HG02943 (cell line): ENCODE results near the gene TBC1D8.

Experiments
- ATAC-seq: cut with Tn5 transposase; IDR thresholded peaks from one replicate; pipeline ENCODE4 v1.9.1; 2021; ENCODE audit warnings: mild to moderate bottlenecking, low read depth, moderate library complexity; ENCODE audit not compliant: unreplicated experiment

TBC1D8 gene

DNA sequence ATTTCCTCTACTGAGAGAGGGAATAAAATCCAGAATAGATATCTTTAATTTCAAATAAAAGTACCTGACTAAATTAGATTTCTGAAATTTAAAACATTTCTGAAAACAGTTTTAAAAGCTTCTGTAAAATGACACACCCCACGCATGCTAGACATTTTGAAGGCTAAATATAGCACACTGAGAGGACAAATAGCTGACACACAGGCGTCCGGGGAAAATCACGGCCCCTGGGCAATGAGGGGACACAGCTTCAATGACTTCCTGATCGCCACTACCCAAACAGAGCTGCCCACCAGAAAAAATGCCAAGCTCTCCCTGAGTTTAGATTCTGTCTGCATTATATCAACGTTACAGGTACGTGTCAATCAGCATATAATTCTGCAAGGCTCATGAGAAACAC, 10.9 kb downstream of the TBC1D8 start:
- no peak for ATAC-seq

DNA sequence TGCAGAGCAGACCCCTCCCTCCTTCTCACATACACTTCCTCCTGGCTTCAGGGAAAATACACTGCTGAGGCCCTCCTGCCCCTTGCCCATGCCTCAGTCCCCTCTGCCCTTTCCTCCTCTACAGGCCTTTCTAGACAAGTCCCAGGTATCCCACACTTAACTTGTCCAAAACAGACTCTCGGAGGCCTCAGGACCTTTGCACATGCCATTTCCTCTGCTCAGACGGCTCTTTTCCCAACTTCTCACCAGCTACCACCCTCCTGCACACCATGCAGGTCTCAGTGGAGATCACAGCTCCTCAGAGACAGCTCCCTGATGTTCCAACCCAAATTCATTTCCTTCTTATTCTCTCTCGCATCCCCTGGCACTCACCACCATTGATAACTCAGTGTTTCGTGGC, 11.7 kb downstream of the TBC1D8 start:
- ATAC-seq: no peak

DNA sequence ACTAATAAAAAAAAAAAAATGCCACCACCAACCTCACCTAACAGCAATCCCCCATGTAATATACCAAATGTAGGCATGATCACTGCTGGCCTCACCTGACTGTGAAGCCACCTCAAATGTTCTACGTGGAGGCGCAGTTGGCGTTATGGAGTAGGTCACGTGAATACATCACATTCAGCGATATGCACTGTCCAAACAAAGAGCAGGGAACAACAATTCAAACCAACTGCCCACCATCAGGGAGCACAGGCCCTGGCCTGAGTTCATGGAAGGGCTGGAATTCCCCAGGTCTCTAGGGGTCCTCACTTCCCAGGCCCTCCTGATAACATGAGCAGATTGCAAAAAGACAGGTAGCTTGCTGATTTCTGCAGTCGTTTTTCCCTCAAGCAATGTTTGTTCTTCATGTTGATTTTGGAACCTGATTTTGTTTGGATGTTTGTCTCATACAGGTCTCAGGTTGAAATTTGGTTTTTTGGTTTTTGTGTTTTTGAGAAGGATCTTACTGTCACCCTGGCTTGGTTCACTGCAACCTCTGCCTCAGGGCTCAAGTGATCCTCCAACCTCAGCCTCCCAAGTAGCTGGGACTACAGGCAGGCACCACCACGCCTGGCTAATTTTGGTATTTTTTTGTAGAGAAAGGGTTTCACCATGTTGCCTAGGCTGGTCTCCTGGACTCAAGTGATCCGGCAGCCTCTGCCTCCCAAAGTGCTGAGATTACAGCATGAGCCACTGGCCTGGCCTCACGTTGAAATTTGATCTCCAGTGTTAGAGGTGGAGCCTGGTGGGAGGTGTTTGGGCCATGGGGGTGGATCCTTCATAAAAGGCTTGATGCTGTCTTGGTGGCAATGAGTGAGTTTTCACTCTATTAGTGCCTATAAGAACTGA, 15.5 kb downstream of the TBC1D8 start:
- no peak for ATAC-seq

DNA sequence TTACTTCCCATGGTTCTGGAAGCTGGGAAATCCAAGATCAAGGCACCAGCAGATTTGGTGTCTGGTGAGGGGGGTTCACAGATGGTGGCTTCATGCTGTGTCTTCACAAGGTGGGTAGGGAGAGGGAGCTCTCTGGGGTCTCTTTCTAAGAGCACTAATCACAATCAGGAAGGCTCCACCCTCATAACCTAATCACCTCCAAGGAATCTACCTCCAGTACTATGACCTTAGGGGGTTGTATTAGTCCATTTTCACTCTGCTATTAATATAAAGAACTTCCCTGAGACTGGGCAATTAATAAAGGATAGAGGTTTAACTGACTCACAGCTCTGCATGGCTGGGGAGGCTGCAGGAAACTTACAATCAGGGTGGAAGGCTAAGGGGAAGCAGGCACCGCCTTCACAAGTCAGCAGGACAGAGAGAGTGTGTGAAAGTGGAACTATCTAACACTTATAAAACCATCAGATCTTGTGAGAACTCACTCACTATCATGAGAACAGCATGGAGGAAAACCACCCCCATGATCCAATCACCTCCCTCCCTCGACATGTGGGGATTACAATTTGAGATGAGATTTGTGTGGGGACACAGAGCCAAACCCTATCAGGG, 17.6 kb downstream of the TBC1D8 start:
- no peak for ATAC-seq

DNA sequence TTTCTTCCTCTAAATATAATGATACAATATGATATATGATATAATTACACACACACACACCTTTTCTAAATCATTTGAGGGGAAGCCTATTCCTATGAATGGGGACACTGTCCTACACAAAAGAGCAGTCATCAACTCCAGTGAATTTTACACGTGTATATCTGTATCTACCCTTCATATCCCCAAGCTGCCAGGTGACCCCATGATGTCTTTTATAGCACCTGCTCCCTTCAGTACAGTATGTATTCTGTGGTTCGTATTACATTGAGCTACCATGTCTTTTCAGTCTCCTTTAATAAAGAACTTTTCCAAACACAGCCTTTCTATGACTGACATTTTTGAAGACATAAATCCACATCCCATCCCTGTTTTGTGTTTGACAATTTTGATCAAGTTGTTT, 19.0 kb downstream of the TBC1D8 start:
- ATAC-seq: no peak

DNA sequence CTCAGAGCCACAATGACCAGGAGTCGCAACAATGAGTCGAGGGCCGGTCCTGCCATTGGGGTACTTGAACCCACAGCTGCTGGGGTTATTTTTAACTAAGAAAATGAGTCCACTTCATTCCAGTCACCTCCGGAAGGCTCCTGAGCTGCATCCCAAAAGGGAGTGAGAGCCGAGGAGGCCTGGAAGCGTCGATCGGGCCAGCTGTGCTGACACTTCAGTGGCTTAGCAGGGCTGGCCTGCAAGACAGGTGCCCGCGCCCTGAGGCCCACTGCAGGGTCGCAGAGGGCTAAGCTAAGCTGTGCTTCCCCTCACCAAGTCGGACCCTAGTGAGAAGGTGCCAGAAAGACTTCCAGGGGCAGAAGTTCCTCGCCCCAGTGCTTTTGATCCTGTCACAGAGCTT, 21.1 kb downstream of the TBC1D8 start:
- no peak for ATAC-seq

DNA sequence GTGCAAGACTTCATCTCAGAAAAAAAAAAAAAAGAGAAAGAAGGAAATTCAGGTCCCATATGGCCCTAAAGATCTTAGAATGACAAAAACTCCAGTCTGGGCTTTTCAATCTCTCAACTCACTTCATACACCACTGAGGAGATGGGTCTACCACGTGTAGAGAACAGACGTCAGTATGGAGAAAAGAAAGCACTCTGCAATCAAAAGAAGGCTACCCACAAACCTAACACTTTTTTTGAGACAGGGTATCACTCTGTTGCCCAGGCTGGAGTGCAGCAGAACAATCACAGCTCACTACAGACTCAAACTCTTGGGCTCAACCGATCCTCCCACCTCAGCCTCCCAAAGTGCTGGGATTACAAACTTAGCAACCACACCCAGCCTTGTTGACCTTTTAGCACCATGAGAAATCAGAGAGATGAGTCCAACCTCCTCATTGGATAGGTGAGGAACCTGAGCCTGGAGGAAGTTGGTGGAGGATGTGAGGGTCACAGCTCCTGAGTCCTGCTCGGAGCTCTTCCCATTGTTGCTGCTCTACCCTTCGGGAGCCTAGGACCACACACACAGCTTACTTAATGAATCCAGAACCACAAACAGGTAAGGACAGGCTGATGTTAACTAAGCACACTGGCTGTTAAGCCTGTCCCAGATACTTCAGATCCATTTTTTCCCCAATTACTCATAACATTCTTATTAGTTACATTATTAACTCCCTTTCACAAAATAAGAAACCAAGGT, 23.7 kb downstream of the TBC1D8 start:
- ATAC-seq: no peak

DNA sequence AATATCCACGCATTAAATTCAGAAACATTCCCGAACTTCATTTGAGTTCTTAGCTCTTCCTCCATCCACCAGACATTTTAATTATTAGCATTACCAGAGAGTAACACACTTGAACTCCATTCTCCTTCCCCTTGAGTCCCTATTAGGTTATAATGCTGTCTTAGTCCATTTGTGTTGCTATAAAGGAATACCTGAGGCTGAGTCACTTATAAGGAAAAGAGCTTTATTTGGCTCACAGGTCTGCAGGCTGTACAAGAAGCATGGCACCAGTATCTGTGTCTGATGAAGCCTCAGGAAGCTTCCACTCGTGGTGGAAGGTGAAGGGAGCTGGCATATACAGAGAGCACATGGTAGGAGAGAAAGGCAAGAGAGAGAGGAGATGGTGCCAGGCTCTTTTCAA, 25.4 kb downstream of the TBC1D8 start:
- no peak for ATAC-seq

DNA sequence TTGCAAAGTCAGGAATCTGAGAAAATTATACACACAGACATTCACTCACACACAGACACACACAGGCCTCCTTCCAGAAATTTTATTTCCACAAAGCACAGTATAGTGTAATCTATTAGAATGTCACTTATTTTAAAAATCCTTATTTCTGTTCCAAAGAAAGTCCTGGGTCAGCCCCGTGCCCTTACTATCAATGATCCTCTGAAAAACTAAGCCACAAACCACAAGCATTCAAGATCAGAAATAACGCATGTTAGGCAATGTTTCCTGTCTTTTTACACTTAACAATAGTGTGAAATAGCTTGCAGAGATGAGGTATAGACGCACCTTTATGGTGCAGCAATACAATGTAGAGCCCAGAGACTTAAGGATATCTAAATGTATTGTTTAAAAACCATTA, 25.8 kb downstream of the TBC1D8 start:
- ATAC-seq: no peak

DNA sequence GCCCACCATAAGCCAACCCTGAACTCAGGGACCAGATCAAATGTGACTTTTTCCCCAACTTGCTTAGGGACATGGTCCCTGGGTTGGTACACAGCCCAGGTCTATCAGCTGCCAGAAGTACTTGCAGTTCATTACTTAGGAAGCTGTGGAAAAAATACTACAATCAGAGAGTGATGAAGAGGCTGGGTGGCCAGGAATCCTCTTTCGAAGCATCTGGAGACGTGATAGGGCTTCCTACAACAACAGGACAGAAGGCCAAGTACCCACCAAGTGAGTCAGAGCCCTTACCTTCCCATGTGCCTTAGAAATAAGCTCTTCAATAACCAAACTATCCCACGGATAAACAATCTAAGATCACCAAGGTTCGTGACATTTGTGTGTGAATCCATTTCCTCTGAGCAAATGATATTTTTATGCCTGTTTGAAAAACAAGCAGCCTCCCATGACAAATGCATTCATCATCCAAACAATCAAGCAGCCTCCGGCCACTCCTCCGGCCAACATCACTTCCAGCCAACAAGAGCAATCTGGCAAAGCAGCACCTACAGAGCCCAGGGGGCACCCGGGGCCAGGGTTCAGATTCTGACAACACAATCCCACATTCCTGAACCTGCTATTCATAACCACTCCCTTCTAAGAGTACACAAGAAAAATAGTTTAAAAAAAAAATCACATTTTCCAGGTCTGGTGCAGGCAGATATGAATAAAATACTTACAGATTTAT, 26.4 kb downstream of the TBC1D8 start:
- no peak for ATAC-seq

DNA sequence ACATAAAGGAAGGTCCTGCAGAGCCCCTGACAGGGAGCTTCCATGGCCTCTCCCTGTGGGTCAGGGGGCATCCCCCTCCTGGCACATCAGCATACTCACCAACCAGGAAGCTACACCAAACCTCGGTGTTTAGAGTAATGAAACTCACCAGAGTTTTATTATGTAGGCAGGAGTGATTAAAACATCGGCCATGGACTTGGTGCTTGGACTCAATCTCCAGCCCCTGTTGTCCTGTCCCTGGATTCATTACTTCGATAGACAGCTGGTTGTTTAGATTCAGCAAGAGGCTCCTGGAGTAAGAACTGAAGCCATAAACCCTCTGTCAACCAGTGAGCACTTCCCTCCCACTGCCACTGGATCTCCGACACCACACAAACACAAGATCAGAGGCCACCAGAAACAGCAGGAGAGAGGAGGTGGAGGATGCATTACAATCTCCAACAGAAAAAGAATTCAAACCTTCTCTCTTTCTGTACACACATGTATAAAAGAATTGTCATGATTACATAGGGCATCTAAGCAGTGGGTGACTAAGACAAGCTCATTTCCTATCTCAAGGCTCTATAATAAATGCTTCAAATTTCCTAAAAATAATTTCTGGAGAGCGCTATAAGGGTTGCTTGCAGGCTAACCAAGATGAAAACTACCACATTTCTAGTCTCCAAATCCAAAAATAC, 27.2 kb downstream of the TBC1D8 start:
- ATAC-seq: no peak

DNA sequence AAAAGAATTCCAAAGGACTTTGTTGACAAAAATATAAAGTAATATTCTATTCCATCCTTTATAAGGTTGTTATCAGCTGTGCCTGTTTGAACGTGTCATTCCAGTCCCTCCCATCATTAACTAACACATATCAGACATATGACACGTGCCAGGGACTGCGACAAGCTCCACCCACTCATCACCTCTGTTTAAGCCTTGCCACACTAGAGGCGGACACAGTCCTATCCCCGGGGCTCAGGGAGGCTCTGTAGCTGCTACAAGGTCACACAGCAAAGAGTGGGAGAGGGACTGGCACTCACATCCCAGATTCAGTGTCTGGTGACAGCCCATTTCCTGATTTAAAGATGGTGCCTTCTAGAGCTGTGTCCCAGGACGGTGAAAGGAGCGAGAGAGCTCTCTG, 30.0 kb downstream of the TBC1D8 start:
- no peak for ATAC-seq

DNA sequence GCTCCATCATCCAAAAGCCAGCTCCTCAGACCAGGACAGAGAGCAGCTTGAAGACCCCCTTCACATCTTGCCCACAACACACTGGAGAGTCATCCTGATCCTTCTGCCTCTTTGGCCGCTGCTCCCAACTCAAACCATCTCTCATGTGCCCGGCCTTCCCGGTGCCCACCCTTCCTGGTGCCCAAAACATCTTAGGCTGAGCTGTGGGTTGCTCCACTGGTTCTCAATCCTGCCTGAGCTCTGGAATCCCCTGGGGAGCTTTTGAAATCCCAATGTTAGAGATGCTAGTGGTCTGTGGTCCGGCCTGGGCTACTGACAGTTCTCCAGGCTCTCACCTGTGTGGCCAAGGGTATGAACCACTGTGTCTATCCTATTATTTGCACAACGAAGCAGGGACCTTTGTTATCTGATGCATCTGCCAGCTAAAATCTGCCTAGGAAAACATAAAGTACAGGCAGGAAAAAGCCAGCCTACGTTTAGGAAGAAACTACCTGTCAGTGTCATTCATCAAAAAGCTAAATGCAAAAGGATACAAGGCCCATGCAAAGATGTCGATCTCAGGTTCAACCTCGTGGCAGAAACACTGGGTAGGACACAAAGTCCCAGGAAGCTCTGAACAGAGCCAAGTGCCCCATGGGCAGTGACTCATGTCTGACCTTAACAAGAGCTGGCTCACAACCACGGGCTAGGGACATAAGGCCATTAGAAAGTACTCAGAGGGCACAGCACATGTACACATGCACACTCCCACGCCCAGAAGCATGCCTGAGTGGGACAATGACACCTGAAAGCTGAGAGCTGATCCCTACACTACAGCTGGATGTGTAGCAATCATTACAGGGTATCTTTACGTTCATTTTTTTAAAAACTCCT, 30.8 kb downstream of the TBC1D8 start:
- no peak for ATAC-seq

DNA sequence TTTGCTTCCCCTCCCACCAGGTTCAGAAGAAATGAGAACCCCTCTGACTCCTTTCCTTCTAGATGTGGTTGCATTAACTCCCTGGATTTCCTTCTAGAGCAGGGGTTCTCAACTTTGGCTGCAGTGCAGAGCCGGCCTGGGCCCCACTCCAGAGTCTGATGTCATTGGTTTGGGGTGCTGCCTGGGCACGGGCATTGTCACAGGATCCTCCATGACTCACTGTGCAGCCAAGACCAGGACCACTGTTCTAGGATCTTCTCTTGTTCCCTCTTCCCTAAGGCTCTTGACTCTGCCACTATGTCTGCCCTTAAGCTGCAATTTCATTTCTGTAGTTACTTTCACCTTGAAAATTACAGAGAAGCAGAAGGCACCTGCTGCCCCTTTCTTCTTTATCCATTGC, 31.8 kb downstream of the TBC1D8 start:
- no peak for ATAC-seq

DNA sequence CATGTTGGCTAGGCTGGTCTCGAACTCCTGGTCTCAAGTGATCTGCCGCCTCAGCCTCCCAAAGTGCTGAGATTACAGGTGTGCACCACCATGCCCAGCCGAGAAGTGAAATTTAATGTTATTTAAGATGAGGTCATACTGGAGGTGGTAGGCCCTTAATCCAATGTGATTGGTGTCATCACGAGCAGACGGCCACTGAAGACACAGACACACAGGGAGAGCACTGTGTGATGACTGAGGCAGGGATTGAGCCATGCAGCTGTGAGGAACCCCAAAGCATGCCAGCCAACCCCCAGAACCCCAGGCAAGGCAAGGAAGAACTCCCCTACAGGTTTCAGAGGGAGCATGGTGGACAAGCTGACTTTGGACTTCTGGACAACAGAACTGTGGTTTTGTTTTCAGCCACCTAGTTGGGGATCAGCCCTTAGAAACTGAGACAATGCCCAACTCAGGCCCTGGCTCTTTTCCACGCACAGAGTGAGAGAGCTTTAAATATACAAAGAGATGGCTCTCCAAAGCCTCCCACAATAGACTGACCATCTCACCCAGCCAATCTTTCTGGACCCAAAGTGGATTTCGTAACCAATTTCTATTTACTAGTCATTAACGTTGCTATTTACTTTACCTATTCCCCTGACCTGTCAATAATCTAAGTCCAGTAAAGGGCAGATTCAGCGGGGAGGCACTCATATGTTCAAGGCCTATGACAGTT, 34.2 kb downstream of the TBC1D8 start:
- no peak for ATAC-seq

DNA sequence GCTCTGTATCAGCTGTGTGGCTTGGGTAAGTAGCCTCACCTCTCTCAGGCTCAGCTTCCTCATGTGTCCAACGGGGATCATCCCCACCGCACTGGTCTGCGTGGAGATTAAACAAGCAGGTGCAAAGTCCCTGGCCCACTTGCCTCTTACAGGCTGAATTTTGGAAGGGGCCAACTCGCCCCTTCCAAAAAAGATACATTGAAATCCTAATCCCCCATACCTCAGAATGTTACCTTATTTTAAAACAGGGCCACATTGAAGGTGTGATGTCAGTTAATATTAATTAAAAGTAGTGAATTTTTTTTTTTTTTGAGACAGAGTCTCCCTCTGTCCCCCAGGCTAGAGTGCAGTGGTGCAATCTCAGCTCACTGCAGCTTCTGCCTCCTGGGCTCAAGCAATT, 34.8 kb downstream of the TBC1D8 start:
- no peak for ATAC-seq

DNA sequence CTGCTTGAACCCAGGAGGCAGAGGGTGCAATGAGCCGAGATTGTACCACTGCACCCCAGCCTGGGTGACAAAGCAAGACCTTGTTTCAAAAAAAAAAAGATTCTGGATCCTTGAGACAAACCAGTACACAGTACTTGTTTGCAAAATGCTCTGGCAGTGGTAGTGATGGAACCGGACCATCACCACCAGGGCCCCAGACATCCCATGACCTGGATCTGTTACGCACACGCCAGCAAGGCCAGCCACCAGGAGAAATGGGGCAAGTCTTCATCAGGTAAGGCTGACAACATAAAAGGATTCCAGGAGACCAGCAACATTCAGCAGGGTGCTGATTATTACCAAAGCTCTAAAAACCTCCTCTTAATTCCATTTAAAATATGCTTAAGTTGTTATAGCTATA, 35.5 kb downstream of the TBC1D8 start:
- no peak for ATAC-seq

DNA sequence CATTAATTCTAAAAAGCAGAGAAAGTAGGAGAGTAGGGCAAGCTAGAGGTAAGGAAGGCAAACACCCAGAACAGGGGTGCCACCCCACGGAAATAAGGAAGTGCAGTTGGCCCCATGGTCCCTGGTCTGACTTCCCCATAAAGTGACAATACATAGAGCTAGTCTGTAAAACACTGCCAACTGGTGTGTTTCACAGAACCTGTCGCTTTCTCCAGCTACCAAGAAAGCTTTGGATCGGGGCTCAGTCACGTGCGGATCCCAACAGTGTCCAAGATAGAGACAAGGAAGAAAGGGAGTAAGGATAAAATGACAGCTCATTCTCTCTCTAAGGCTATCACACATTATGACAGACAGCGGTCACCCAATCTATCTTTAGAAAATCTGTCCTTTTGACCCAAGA, 36.4 kb downstream of the TBC1D8 start:
- no peak for ATAC-seq

DNA sequence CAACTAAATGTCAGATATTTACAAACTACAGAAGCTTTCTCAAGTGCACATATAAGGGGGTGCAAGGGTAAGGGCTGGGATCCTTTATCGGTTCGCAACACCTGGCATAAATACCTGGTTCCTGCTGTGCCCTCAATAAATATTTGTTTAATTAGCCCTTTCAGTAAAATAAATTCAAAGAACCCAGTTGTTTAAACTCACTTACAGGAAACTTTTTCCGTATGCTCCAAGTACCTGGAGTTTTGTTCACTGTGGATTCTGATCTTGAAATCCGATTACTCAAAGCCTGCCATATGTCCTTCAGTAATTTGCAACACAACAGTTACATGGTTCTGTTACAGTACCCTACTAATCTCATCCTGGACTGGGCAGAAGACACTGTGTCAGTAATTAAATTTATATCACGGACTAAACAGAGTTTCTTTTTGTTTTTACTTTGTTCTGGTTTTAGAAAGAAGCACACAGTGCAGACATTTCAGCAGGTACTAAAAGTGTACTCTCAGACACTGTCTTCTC, 36.9 kb downstream of the TBC1D8 start:
- ATAC-seq: no peak
